GM23338 (cell line): ENCODE results near the gene PLA2G7. TPM values are rescaled to one million over a fixed set of nuclear protein-coding genes. Genes with fewer than 3 reads are reported as not detected.

Source experiments
- ATAC-seq: fragments of 200-7000 bp; cut with Tn5 transposase; 3 replicates; pipeline ENCODE4 v1.9.1; 2020
- DNase-seq: peaks from one replicate; pipeline ENCODE4 v3.0.0-alpha.2; 2015; ENCODE audit warnings: low spot score
- H2AFZ ChIP-seq: fragments of 200-600 bp; sonication (generic); 2 replicates; pipeline ENCODE4 v1.8.0; 2016; ENCODE audit warnings: antibody characterized with exemption, mild to moderate bottlenecking, moderate library complexity
- H3F3A ChIP-seq: fragments of 200-600 bp; sonication (generic); replicated peaks from 2 replicates; pipeline ENCODE4 v1.8.0; 2017; ENCODE audit warnings: antibody characterized with exemption, mixed run types, low read depth
- H3K27ac ChIP-seq: fragments of 200-600 bp; sonication (generic); 2 replicates; pipeline ENCODE4 v1.6.1; 2016; ENCODE audit warnings: low read depth
- H3K27me3 ChIP-seq: fragments of 200-600 bp; sonication (generic); 2 replicates; pipeline ENCODE4 v1.8.0; 2016; ENCODE audit warnings: mild to moderate bottlenecking, mixed run types, moderate library complexity; ENCODE audit not compliant: insufficient read depth
- H3K36me3 ChIP-seq: fragments of 200-600 bp; sonication (generic); 2 replicates; pipeline ENCODE4 v1.8.0; 2016; ENCODE audit warnings: mild to moderate bottlenecking; ENCODE audit not compliant: insufficient read depth
- H3K4me1 ChIP-seq: fragments of 200-600 bp; sonication (generic); 2 replicates; pipeline ENCODE4 v1.8.0; 2016; ENCODE audit warnings: mild to moderate bottlenecking, moderate library complexity; ENCODE audit not compliant: insufficient read depth
- H3K4me2 ChIP-seq: fragments of 200-600 bp; sonication (generic); 2 replicates; pipeline ENCODE4 v1.7.1; 2017; ENCODE audit warnings: mixed run types
- H3K4me3 ChIP-seq: fragments of 200-600 bp; sonication (generic); 2 replicates; pipeline ENCODE4 v1.6.1; 2016; ENCODE audit warnings: mixed run types
- H3K79me2 ChIP-seq: fragments of 200-600 bp; sonication (generic); replicated peaks from 2 replicates; pipeline ENCODE4 v1.8.0; 2017; ENCODE audit warnings: mild to moderate bottlenecking; ENCODE audit not compliant: insufficient read depth
- H3K9me2 ChIP-seq: fragments of 200-600 bp; sonication (generic); 2 replicates; pipeline ENCODE4 v1.8.0; 2017; ENCODE audit not compliant: insufficient read depth
- H4K20me1 ChIP-seq: fragments of 200-600 bp; sonication (generic); replicated peaks from 2 replicates; pipeline ENCODE4 v1.8.0; 2017; ENCODE audit warnings: mild to moderate bottlenecking; ENCODE audit not compliant: insufficient read depth
- H3K27ac Mint-ChIP-seq: 2 replicates; pipeline ENCODE4 v1.8.0; 2020; ENCODE audit warnings: inconsistent platforms, mild to moderate bottlenecking, moderate library complexity, mixed read lengths
- H3K27me3 Mint-ChIP-seq: 3 replicates; pipeline ENCODE4 v1.8.0; 2022; ENCODE audit warnings: low read depth, mild to moderate bottlenecking, moderate library complexity, mixed read lengths, inconsistent platforms; ENCODE audit not compliant: insufficient read depth, poor library complexity
- H3K36me3 Mint-ChIP-seq: 3 replicates; pipeline ENCODE4 v1.8.0; 2021; ENCODE audit warnings: low read depth, mild to moderate bottlenecking, inconsistent platforms, moderate library complexity, mixed read lengths
- H3K4me1 Mint-ChIP-seq: 3 replicates; pipeline ENCODE4 v1.8.0; 2020; ENCODE audit warnings: mild to moderate bottlenecking, inconsistent platforms, mixed read lengths
- H3K4me3 Mint-ChIP-seq: 3 replicates; pipeline ENCODE4 v1.8.0; 2021; ENCODE audit warnings: moderate library complexity, mild to moderate bottlenecking, inconsistent platforms, mixed read lengths
- H3K9me3 Mint-ChIP-seq: 3 replicates; pipeline ENCODE4 v1.8.0; 2020; ENCODE audit warnings: moderate library complexity, mild to moderate bottlenecking, inconsistent platforms, mixed read lengths
- CTCF ChIP-seq, 2 experiments: fragments of 200-600 bp in 1 of 2; sonication (generic) in 1 of 2; conservative IDR thresholded peaks; 2 replicates each; pipeline versions ENCODE4 v1.5.1 to v1.6.1; 2016 to 2017; ENCODE audit warnings: antibody characterized with exemption in 2 of 2, low read depth in 2 of 2, mild to moderate bottlenecking in 2 of 2, moderate library complexity in 1 of 2
- EZH2 ChIP-seq: fragments of 200-600 bp; sonication (generic); IDR thresholded peaks from one replicate; pipeline ENCODE4 v1.8.0; 2017; ENCODE audit warnings: antibody characterized with exemption, mild to moderate bottlenecking, low read depth; ENCODE audit not compliant: unreplicated experiment
- EZH2phosphoT487 ChIP-seq: fragments of 200-600 bp; sonication (generic); IDR thresholded peaks from one replicate; pipeline ENCODE4 v1.8.1; 2018; ENCODE audit warnings: antibody characterized with exemption; ENCODE audit not compliant: unreplicated experiment
- JUNB ChIP-seq: IDR thresholded peaks from one replicate; pipeline ENCODE4 v1.6.1; 2016; ENCODE audit warnings: antibody characterized with exemption; ENCODE audit not compliant: unreplicated experiment
- NANOG ChIP-seq: IDR thresholded peaks from 2 replicates; pipeline ENCODE4 v1.6.1; 2016; ENCODE audit warnings: antibody characterized with exemption, borderline replicate concordance
- POLR2AphosphoS5 ChIP-seq: IDR thresholded peaks from 2 replicates; pipeline ENCODE4 v1.6.1; 2016; ENCODE audit warnings: antibody characterized with exemption, low read depth
- STAT1 ChIP-seq: IDR thresholded peaks from one replicate; pipeline ENCODE4 v1.6.1; 2016; ENCODE audit warnings: antibody characterized with exemption; ENCODE audit not compliant: unreplicated experiment
- ZNF114 ChIP-seq: fragments of 250-450 bp; sonication (Bioruptor Pico); IDR thresholded peaks from 2 replicates; pipeline ENCODE4 v1.5.0; 2020; ENCODE audit warnings: mild to moderate bottlenecking, moderate library complexity
- ZNF331 ChIP-seq: fragments of 250-450 bp; sonication (Bioruptor Pico); IDR thresholded peaks from 2 replicates; pipeline ENCODE4 v1.5.0; 2020; ENCODE audit warnings: low read depth, mild to moderate bottlenecking, moderate library complexity
- polyA plus RNA-seq: library from polyadenylated mRNA; unstranded; fragments of >200 nt; fragmentation: Nextera tagmentation; extraction: Ambion mirVana; gene quantifications from 2 replicates; pipeline ENCODE4 v1.2.1, GENCODE V29; 2016
- total RNA-seq: library from RNA; depleted of rRNA; stranded (reverse); fragments of >200 nt; shearing (Covaris generic); gene quantifications from 2 replicates; pipeline ENCODE4 v1.2.3, GENCODE V29; 2014
- TF ChIP-seq, protein P1 (sequence below): IDR thresholded peaks from 2 replicates; pipeline ENCODE4 v1.6.1; 2016; ENCODE audit warnings: antibody characterized with exemption
- TF ChIP-seq, protein P2 (sequence below): IDR thresholded peaks from one replicate; pipeline ENCODE4 v1.6.1; 2018; ENCODE audit warnings: antibody characterized with exemption; ENCODE audit not compliant: unreplicated experiment

PLA2G7 gene
- total and polyA plus RNA-seq, 2 experiments from 2014 or later, result 2.4 to 2.8 TPM

DNA sequence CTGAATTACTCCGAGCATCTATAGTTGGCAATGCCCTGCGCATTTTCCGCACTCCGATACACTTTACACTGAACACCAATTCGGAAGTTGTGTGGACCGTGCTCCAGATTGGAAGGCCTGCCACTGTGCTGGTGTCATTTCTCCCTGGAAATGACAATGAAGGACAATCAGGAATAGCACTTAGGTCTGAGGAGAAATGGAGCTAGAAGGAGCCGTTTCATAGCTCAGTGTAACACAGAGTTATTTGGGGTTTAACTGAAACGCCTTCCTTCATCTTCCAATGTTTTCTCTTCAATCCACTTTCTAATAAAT is 501 bp upstream of the PLA2G7 start:
- Histone ChIP-seq H3K27me3 (peaks cover 28% of the 10 kb centered on the region), H3K36me3 (no peaks in the 10 kb centered on the region), H3K4me3 (peak overlapping the region; percentile 90), H3F3A (no peaks in the 10 kb centered on the region), H3K27ac (no peak overlapping the region), H3K9me2 (0 out of 2 replicates have a peak, but pooled peaks cover 5% of the 10 kb centered on the region), H2AFZ (peak overlapping the region; percentile 100), H3K4me2 (peak overlapping the region; percentile 99), H3K4me1 (peaks cover 34% of the 10 kb centered on the region), H3K79me2 (no peaks in the 10 kb centered on the region), H4K20me1 (no peaks in the 10 kb centered on the region)
- peaks cover 27% of the 10 kb centered on the region for H3K27me3 Mint-ChIP-seq
- no peaks in the 10 kb centered on the region for H3K36me3 Mint-ChIP-seq
- ATAC-seq (no peak), DNase-seq (no peak)
- no peak for TF ChIP-seq POLR2AphosphoS5
- peak; percentile 51 for TF ChIP-seq EZH2
- peak overlapping the region; percentile 90 for H3K4me3 Mint-ChIP-seq
- peaks cover 31% of the 10 kb centered on the region for H3K4me1 Mint-ChIP-seq
- H3K9me3 Mint-ChIP-seq, result no peaks in the 10 kb centered on the region
- no peak overlapping the region for H3K27ac Mint-ChIP-seq

GRCh38 chr6:46733341-46733801 is 1.8 kb downstream of the PLA2G7 start:
- H3K79me2 ChIP-seq, result no peaks in the 10 kb centered on the region
- H2AFZ ChIP-seq, result 0 out of 2 replicates have a peak overlapping the region, but pooled peaks have one; percentile 100
- 0 out of 2 replicates have a peak, but pooled peaks cover under 1% of the 10 kb centered on the region for H3K9me2 ChIP-seq
- Mint-ChIP-seq H3K4me1 (peaks cover 26% of the 10 kb centered on the region), H3K27me3 (peaks cover 27% of the 10 kb centered on the region), H3K36me3 (no peaks in the 10 kb centered on the region), H3K27ac (no peak overlapping the region), H3K4me3 (no peak overlapping the region; the same call in 2 of the 3 replicates), H3K9me3 (no peaks in the 10 kb centered on the region)
- no peaks in the 10 kb centered on the region for H3F3A ChIP-seq
- H3K27ac ChIP-seq, result no peak overlapping the region
- H4K20me1 ChIP-seq, result no peaks in the 10 kb centered on the region
- DNase-seq, result no peak
- TF ChIP-seq JUNB, result no peak
- no peak for TF ChIP-seq EZH2
- no peak for TF ChIP-seq STAT1
- TF ChIP-seq, protein P1, sequence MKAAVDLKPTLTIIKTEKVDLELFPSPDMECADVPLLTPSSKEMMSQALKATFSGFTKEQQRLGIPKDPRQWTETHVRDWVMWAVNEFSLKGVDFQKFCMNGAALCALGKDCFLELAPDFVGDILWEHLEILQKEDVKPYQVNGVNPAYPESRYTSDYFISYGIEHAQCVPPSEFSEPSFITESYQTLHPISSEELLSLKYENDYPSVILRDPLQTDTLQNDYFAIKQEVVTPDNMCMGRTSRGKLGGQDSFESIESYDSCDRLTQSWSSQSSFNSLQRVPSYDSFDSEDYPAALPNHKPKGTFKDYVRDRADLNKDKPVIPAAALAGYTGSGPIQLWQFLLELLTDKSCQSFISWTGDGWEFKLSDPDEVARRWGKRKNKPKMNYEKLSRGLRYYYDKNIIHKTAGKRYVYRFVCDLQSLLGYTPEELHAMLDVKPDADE, result no peak
- no peak for TF ChIP-seq ZNF331 (CRISPR knock-in tag)
- no peak overlapping the region for H3K4me3 ChIP-seq
- peaks cover 28% of the 10 kb centered on the region for H3K27me3 ChIP-seq
- no peak for ATAC-seq
- peaks cover 20% of the 10 kb centered on the region for H3K4me1 ChIP-seq
- no peaks in the 10 kb centered on the region for H3K36me3 ChIP-seq
- no peak overlapping the region for H3K4me2 ChIP-seq

- peaks cover 8% of the 10 kb centered on the region; the same call in 1 of the 2 replicates for H3K4me1 ChIP-seq
- H4K20me1 ChIP-seq, result no peaks in the 10 kb centered on the region
- H3K27me3 ChIP-seq, result peaks cover 14% of the 10 kb centered on the region
- H3K36me3 ChIP-seq, result no peaks in the 10 kb centered on the region
- H2AFZ ChIP-seq, result no peak overlapping the region
- H3K4me1 Mint-ChIP-seq, result peaks cover 20% of the 10 kb centered on the region
- H3F3A ChIP-seq, result no peaks in the 10 kb centered on the region
- no peak overlapping the region for H3K4me2 ChIP-seq
- no peaks in the 10 kb centered on the region for H3K9me2 ChIP-seq
- no peaks in the 10 kb centered on the region for H3K9me3 Mint-ChIP-seq
- no peak overlapping the region for H3K27ac Mint-ChIP-seq
- no peak overlapping the region for H3K4me3 ChIP-seq
- ATAC-seq, result no peak
- H3K36me3 Mint-ChIP-seq, result no peaks in the 10 kb centered on the region
- H3K27ac ChIP-seq, result no peak overlapping the region
- no peak overlapping the region for H3K4me3 Mint-ChIP-seq
- peaks cover 21% of the 10 kb centered on the region for H3K27me3 Mint-ChIP-seq
- DNase-seq, result no peak
- no peaks in the 10 kb centered on the region for H3K79me2 ChIP-seq
- no peak for TF ChIP-seq CTCF (conservative IDR thresholded peaks at IDR 0.05; ENCODE audit: low read depth in 2 of 2)
- no peak for TF ChIP-seq EZH2
- TF ChIP-seq, protein P2, sequence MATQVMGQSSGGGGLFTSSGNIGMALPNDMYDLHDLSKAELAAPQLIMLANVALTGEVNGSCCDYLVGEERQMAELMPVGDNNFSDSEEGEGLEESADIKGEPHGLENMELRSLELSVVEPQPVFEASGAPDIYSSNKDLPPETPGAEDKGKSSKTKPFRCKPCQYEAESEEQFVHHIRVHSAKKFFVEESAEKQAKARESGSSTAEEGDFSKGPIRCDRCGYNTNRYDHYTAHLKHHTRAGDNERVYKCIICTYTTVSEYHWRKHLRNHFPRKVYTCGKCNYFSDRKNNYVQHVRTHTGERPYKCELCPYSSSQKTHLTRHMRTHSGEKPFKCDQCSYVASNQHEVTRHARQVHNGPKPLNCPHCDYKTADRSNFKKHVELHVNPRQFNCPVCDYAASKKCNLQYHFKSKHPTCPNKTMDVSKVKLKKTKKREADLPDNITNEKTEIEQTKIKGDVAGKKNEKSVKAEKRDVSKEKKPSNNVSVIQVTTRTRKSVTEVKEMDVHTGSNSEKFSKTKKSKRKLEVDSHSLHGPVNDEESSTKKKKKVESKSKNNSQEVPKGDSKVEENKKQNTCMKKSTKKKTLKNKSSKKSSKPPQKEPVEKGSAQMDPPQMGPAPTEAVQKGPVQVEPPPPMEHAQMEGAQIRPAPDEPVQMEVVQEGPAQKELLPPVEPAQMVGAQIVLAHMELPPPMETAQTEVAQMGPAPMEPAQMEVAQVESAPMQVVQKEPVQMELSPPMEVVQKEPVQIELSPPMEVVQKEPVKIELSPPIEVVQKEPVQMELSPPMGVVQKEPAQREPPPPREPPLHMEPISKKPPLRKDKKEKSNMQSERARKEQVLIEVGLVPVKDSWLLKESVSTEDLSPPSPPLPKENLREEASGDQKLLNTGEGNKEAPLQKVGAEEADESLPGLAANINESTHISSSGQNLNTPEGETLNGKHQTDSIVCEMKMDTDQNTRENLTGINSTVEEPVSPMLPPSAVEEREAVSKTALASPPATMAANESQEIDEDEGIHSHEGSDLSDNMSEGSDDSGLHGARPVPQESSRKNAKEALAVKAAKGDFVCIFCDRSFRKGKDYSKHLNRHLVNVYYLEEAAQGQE, result no peak
- no peak for TF ChIP-seq STAT1
- no peak for TF ChIP-seq JUNB
- no peak for TF ChIP-seq NANOG
- TF ChIP-seq, protein P1, result no peak
- no peak for TF ChIP-seq ZNF114 (CRISPR knock-in tag)
- TF ChIP-seq EZH2phosphoT487, result no peak
- TF ChIP-seq POLR2AphosphoS5, result no peak
These were observed 4.2 kb downstream of the PLA2G7 start for GRCh38 chr6:46730921-46731461.
